ENCODE measurements around the gene FAM20B. TPM values are rescaled to one million over a fixed set of nuclear protein-coding genes. Genes with fewer than 3 reads are reported as not detected.

Gene FAM20B
- total RNA-seq, 4 donors from 2014 or later: 16.7 to 25.2 (median 20.3) TPM

GRCh38 chr1:179124873-179125272 lies 99.2 kb downstream of the FAM20B start:
- no peak for TF ChIP-seq POLR2A (IDR thresholded peaks at IDR 0.05)
- TF ChIP-seq, protein P1, sequence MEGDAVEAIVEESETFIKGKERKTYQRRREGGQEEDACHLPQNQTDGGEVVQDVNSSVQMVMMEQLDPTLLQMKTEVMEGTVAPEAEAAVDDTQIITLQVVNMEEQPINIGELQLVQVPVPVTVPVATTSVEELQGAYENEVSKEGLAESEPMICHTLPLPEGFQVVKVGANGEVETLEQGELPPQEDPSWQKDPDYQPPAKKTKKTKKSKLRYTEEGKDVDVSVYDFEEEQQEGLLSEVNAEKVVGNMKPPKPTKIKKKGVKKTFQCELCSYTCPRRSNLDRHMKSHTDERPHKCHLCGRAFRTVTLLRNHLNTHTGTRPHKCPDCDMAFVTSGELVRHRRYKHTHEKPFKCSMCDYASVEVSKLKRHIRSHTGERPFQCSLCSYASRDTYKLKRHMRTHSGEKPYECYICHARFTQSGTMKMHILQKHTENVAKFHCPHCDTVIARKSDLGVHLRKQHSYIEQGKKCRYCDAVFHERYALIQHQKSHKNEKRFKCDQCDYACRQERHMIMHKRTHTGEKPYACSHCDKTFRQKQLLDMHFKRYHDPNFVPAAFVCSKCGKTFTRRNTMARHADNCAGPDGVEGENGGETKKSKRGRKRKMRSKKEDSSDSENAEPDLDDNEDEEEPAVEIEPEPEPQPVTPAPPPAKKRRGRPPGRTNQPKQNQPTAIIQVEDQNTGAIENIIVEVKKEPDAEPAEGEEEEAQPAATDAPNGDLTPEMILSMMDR (IDR thresholded peaks at IDR 0.05): no peak
- intact Hi-C loops (cut with DNase I; ENCODE audit: low total_unique reads): no loop called here

More at GRCh38 chr1:179124873-179125272, 99.2 kb downstream of the FAM20B start:
- no peak overlapping the region for H3K4me3 ChIP-seq (ENCODE audit: low read depth, poor library complexity, severe bottlenecking)
- no peak for DNase-seq (ENCODE audit: low spot score in 2 of 2)
- whole genome bisulfite sequencing, 2 donors: 44 to 62% methylated on average over 1 of the region's 1 CpG

Other genes starting within 250 kb of the FAM20B start
- gene ANGPTL1, start 154.8 kb upstream of the FAM20B start, total RNA-seq: 10 to 100 TPM in 2 of 4 donors, 1 to 10 TPM in 2; 3.4 to 28.3 (median 17.9) TPM
- gene TOR3A, start 56.2 kb downstream of the FAM20B start, total RNA-seq: 10 to 100 TPM; 27.0 to 55.8 (median 48.2) TPM
- 10 to 100 TPM in 3 of 4 donors, 1 to 10 TPM in 1; 8.6 to 13.6 (median 11.5) TPM for gene ABL2, start 203.8 kb downstream of the FAM20B start, total RNA-seq

All from lower leg skin (tissue), 4 donors.